ENCODE measurements around the gene FAM72C.
"Not testable (repeated sequence)": the region's sequence is repeated elsewhere in the genome, so short reads cannot be mapped to it uniquely, and the experiment has no call there.

The FAM72C gene

DNA sequence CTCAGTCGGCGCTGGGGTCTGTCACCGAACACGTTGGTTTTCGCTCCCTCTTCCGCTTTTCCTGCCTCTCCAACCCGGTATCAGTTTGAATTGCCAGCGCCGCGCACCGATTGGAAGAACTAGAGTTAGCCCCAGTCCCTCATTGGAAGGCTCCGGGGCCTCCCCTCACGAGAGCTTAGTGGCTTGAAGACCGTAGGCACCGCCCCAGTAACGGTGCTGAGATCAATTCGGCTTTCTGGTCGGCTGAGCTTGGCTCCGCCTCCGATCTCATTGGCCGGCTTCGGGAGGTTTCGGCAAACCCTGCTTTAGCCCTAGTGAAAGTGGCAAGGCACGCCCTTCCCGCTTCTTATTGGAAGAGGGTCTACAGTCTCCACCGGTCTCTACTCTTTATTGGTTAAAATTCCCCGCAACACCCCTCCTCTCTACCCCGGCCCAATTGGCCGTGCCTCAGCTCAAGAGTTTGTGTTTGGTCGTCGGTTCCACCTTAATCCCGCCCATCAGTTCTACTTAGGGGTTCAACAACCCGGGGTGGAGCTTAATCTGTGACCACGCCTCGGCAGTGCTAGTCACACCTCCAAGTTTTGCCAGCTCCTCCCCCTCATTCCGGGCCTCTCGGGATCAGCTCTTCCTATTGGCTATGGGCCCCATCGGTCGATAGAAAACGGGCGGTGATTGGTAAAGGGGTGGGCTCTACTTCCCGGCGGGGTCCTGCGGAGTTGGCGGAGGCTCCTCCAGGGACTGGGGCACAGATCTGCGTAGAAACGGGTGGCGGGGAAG lies at the start of gene FAM72C:
Gene FAM72C, minus strand, starts transcription at position 63 of the 777 bp plus-strand sequence. CDS start 845 bp downstream, outside the sequence.
- not testable (repeated sequence) for DNase-seq (ENCODE audit: low read depth); H3K4me3 ChIP-seq (ENCODE audit: low read depth, low read length)

GRCh38 chr1:144020001-144020738 lies 48.4 kb upstream of the FAM72C start:
- not testable (repeated sequence) for H3K4me3 ChIP-seq (ENCODE audit: low read depth, low read length); DNase-seq (ENCODE audit: low read depth)

DNA sequence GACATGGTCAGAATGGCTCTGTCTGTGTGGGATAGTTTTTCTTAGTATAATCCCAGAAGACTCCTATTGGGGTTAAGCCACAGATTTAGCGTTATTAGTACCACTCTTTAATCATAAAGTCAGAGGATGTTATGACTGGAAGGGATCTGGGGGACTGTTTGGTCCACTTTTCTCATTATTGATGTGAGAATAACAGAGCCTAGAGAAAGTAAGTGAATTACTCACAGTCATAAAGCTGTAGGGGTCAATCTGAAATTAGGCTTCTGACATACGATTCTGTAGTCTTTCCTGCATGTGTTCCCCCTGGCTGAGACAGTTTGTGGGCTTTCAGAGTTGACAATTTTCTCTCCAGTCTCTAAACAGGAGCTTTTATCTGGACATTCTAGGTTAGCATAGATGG lies 47.3 kb upstream of the FAM72C start:
- H3K4me3 ChIP-seq (ENCODE audit: low read depth, low read length); DNase-seq (ENCODE audit: low read depth): not testable (repeated sequence)

GRCh38 chr1:144015180-144015966 lies 43.6 kb upstream of the FAM72C start:
- not testable (repeated sequence) for DNase-seq (ENCODE audit: low read depth); H3K4me3 ChIP-seq (ENCODE audit: low read depth, low read length)

- DNase-seq (ENCODE audit: low read depth); H3K4me3 ChIP-seq (ENCODE audit: low read depth, low read length): not testable (repeated sequence)
These were observed 42.7 kb upstream of the FAM72C start for GRCh38 chr1:144014528-144014927.

DNA sequence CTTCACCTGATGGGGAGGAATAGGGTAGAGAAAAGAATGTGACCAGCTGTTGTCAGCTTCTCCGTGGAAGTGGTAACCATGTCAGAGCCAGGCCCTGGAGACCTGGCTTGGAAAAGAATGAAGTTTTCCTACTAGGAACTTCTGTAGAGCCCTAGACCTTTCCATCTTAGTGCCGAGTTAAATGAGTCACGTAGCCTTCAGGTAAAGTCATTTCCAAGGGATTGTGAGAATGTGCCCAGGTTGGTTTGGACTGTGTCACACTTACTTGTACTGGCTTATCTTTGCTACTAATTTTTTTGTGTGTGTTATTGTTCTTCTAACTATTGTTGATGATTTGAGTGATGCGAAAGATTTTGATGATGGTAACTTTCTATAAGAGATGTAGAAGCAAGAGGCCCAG lies 42.3 kb upstream of the FAM72C start:
- DNase-seq (ENCODE audit: low read depth); H3K4me3 ChIP-seq (ENCODE audit: low read depth, low read length): not testable (repeated sequence)

DNA sequence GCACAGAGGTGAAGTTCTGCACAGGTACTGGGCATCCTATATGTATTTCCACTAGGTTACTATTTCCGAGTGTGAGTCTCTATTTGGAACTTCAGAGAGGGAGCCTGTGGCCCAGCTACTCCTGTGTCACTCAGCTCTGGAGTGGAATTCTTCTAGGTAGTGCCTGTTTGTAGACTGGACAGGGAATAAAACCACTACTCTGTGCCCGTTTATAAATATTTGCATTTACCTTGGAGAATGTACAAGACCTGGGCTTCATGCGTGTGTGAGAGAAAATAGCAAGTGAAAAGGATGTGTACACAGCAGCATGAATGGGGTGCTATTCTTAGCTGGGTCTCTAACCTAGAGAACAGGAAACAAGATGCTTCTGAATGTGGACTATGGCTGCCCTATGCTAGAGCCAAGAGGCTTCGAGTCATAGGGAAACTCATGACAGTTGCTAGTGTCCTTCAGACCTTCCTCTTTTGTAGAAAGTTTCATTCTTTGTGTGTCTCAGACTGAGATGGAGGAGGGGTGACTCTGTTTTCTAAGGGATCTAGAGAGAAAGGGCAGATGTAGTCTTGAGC lies 40.5 kb upstream of the FAM72C start:
- H3K4me3 ChIP-seq (ENCODE audit: low read depth, low read length); DNase-seq (ENCODE audit: low read depth): not testable (repeated sequence)

- DNase-seq (ENCODE audit: low read depth); H3K4me3 ChIP-seq (ENCODE audit: low read depth, low read length): not testable (repeated sequence)
These were observed 37.6 kb upstream of the FAM72C start for GRCh38 chr1:144009410-144009809.

GRCh38 chr1:144004259-144004658 lies 32.5 kb upstream of the FAM72C start:
- not testable (repeated sequence) for H3K4me3 ChIP-seq (ENCODE audit: low read depth, low read length); DNase-seq (ENCODE audit: low read depth)

DNA sequence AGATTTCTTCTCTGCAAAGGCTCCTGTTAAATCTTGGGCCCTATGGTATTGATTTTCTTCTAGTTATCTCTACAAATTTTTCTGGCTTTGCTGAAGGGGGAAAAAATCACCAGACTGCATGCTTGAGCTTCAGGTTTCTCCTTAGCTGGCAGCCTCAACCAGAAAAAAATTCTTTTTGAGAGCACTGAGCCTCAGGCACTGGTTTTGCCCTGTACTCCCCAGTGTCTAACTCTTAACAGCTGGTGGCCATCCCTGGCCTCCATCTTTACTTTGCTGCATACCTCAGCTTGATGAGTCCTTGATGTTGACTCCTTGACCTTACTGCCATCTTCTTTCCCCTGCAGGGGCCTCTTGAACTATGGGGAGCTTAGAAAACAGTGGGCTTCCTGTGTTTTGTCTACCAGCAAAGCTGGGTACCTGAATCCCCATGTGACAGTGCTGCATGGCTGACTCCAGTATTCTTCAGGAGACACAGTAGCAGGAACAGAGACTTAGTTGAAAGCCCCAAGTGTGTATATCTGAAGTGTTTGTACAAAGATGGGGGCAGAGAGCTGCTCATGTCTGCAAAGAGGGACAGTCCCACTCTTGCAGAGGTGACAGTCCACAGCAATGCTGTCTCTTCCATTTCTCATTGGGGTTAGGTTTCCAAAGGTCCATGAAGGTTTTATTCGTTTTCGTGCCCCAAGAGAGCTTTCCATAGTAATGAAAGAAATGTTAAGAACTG lies 31.7 kb upstream of the FAM72C start:
- H3K4me3 ChIP-seq (ENCODE audit: low read depth, low read length); DNase-seq (ENCODE audit: low read depth): not testable (repeated sequence)

- not testable (repeated sequence) for DNase-seq (ENCODE audit: low read depth); H3K4me3 ChIP-seq (ENCODE audit: low read depth, low read length)
These were observed 30.5 kb upstream of the FAM72C start for GRCh38 chr1:144002141-144002881.

- H3K4me3 ChIP-seq (ENCODE audit: low read depth, low read length); DNase-seq (ENCODE audit: low read depth): not testable (repeated sequence)
These were observed 29.3 kb upstream of the FAM72C start for GRCh38 chr1:144001077-144001476.

DNA sequence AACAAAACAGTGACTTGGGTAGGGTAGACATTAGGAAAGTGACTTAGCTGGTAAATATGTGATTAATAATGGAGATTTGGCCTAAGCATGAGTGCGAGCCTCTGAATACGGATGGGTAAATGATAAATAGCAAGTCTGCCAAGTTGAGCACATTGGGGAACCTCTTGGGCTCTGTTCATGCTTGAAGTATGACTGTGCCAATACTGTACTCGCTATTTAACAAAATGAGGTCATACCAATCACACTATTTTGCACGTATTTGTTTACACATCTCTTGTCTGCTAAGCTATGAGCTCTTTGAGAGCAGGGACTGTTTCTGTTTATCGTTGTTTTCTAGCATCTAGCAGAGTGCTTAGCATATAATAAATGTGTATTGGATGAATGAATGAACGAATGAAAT lies 24.2 kb upstream of the FAM72C start:
- not testable (repeated sequence) for H3K4me3 ChIP-seq (ENCODE audit: low read depth, low read length); DNase-seq (ENCODE audit: low read depth)

GRCh38 chr1:143993301-143993907 lies 21.6 kb upstream of the FAM72C start:
- H3K4me3 ChIP-seq (ENCODE audit: low read depth, low read length); DNase-seq (ENCODE audit: low read depth): not testable (repeated sequence)

DNA sequence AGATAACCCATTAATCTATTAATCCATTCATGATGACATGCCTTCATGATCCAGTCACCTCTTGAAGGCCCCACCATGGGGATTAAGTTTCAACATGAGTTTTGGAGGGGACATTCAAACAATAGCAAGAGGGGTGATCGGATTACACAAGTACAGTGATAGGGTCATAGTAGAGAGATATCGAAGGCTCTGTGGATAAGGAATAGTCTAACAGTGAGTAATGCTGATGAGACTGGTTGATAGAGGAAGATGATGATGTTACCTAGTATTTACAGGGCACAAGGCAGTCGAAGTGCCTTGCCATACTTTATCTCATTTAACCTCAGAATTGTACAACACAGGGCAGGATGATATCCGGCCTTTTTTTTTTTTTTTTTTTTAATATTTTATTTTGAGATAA lies 18.9 kb upstream of the FAM72C start:
- H3K4me3 ChIP-seq (ENCODE audit: low read depth, low read length); DNase-seq (ENCODE audit: low read depth): not testable (repeated sequence)

DNA sequence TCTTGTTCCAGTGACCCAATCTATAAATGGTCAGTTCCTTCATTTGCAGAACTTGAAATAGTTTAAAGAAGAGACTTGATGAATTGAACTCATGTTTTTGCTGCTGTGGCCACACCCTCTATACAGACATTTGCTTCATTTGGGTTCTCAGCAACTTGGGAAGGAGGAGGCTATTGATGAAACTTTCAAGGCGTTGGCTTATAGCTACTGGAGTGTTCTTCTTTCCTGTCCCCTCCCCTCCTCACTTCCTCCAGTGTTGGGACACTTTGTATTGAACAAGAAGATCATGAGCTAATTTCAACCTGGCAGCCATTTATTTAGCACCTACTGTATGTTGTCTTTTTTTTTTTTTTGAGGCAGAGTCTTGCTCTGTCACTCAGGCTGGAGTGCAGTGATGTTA lies 17.9 kb upstream of the FAM72C start:
- not testable (repeated sequence) for H3K4me3 ChIP-seq (ENCODE audit: low read depth, low read length); DNase-seq (ENCODE audit: low read depth)

- not testable (repeated sequence) for H3K4me3 ChIP-seq (ENCODE audit: low read depth, low read length); DNase-seq (ENCODE audit: low read depth)
These were observed 17.6 kb upstream of the FAM72C start for GRCh38 chr1:143989427-143989712.
